IMR-90 (cell line): ENCODE measurements around the gene DAGLA. TPM values are rescaled to one million over a fixed set of nuclear protein-coding genes. Genes with fewer than 3 reads are reported as not detected.

Experiments
- CEBPB ChIP-seq: IDR thresholded peaks from 2 replicates; pipeline ENCODE4 v1.6.1; 2012; ENCODE audit warnings: low read depth, low read length, improper control_type of control experiment
- FOS ChIP-seq: fragments of 150-350 bp; IDR thresholded peaks from 2 replicates; pipeline ENCODE4 v1.6.1; 2016; ENCODE audit warnings: low read depth, low read length
- MAFK ChIP-seq: IDR thresholded peaks from 2 replicates; pipeline ENCODE4 v1.6.1; 2012; ENCODE audit warnings: low read depth, low read length, improper control_type of control experiment
- MAZ ChIP-seq: IDR thresholded peaks from 2 replicates; pipeline ENCODE4 v1.6.1; 2012; ENCODE audit warnings: low read depth, mild to moderate bottlenecking, low read length, improper control_type of control experiment, moderate library complexity, borderline replicate concordance
- MXI1 ChIP-seq: IDR thresholded peaks from 2 replicates; pipeline ENCODE4 v1.6.1; 2012; ENCODE audit warnings: low read depth, mild to moderate bottlenecking, low read length, moderate library complexity, borderline replicate concordance
- RAD21 ChIP-seq: IDR thresholded peaks from 2 replicates; pipeline ENCODE4 v1.6.1; 2012; ENCODE audit warnings: low read length, improper control_type of control experiment
- SMC3 ChIP-seq: fragments of 150-350 bp; IDR thresholded peaks from 2 replicates; pipeline ENCODE4 v1.6.1; 2016; ENCODE audit warnings: low read depth, mild to moderate bottlenecking, antibody characterized with exemption, low read length, moderate library complexity
- USF2 ChIP-seq: fragments of 150-350 bp; IDR thresholded peaks from 2 replicates; pipeline ENCODE4 v1.6.1; 2017; ENCODE audit warnings: mild to moderate bottlenecking, antibody characterized with exemption, low read length, low read depth
- polyA plus RNA-seq, 3 experiments: library from polyadenylated mRNA; depleted of rRNA; stranded (reverse); fragments of >200 nt; gene quantifications; 2 replicates each; pipeline ENCODE4 v1.2.3, GENCODE V29; 2012; ENCODE audit warnings: low replicate concordance in 1 of 3
- total RNA-seq: library from RNA; depleted of rRNA; stranded (reverse); fragments of >200 nt; gene quantifications from 2 replicates; pipeline ENCODE4 v1.2.3, GENCODE V29; 2012

The DAGLA gene
- total and polyA plus RNA-seq, 2 of the 4 experiments (the other 2 are of a cell fraction): 0.90 to 3.8 TPM

- TF ChIP-seq FOS: no peak
- peak; percentile 65 for TF ChIP-seq RAD21
- no peak for TF ChIP-seq MAFK
- peak; percentile 65; the same call in 1 of the 2 replicates for TF ChIP-seq MAZ
- peak; percentile 81 for TF ChIP-seq SMC3
- 0 out of 2 replicates have a peak, but pooled peaks have one; percentile 30 for TF ChIP-seq USF2
- no peak for TF ChIP-seq MXI1
- no peak for TF ChIP-seq CEBPB
These were observed at the start of gene DAGLA (continued) for GRCh38 chr11:61679893-61680621.
